NCI-H2081 treated with DMSO at 0.1 percent for 48 hours (cell line): ENCODE results near the gene CDC42BPA.

ENCODE experiments used
- DNase-seq: peaks from one replicate; lab custom pipeline; 2025; lab: John Stamatoyannopoulos, UW

CDC42BPA gene

DNA sequence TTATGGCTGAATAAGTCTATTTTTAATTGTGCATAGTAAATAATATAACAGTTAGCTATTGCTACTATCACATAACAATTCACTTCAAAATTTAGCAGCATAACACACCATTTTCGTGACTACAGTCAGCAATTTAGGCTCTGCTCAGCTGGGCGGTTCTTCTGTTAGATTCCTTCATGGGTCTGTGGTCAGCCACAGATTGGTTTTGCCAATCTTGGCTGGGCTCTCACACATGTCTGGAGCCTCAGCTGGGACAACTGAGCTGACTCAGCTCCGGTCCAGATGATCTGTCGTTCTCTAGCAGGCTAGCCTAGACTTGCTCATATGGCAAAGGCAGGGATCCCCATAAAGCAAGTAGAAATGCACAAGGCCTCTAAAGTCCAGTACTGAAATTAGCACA lies 15.1 kb upstream of the CDC42BPA start:
- no peak for DNase-seq

DNA sequence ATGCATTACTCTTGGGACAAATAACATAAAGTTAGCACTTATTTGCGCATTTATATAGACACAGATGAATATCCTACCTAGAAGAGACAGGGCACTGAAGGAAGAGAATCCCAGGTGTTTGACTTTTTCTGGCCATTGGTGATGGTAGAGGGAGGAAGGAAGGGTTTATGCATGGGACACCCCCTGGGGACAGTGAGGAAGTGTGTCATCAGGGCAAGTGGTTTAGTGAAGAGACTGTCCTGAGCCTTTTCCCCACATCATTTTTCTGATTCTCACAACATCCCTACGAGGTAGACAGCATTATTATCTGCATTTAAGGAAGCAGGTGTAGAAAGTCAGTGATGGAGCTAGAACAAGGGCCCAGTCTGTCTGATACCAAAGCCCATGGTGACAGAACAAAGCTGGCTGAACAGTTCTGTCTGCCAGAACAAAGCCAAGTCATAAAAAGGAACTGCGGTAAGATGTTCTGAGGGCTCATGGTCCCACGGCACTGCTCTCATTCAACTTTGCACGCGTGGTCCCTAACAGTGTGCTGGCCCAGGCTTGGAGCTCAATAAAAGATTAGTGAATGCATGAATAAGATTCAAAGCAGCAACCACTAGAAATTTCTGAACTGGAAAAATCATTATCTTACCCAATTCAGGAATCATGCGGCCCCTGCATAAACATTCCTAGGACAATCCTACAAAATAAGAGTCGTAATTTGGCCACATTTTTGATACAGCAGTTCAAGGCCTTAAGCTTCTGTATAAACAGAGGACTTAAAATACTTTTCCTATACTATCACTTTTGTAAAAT lies 12.2 kb upstream of the CDC42BPA start:
- DNase-seq, result no peak

DNA sequence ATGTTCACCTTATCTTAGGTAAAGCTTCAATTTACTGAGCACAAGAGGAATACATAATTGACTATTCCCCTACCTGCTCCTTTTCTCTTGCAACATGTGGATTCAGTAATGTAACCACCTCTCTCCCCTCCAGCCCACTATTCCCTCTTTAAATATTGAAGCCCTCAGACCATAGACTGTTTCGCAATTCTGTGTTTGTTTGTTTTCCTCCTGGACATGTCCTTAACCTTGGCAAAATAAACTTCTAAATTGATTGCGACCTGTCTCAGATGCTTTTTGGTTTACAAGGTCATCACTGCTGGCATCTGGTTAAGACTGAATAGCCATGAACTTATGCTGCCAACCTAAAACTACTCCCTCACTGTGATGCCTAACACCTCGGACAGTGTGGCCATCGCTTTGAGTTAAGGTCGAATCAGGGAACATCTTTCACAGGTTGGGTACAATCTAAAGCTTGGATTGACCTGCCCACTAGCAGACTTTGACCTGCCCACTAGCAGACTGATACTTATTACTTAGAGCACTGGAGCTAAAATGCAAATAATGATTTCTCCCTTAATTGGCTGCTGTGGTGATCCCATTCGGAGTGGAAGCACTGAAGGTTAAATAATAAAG lies 10.2 kb upstream of the CDC42BPA start:
- DNase-seq, result no peak

DNA sequence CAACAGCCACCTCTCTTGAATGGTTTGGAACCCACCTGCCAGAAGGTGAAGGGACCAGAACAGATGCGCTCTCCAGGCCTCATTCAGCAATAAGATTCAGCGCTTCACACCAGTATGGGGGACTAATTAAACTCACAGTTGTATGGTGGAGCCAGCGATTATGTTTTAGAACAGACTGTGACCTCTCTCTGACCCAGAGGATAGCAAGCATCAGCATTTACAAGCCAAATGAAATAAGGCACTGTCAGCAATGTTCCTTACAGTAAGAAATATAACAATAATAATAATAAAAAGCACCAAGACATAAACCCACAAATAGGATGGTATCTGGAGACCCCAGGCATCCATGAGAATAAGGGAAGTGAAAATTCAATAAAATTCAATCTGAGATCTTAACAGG lies 6.9 kb upstream of the CDC42BPA start:
- no peak for DNase-seq

DNA sequence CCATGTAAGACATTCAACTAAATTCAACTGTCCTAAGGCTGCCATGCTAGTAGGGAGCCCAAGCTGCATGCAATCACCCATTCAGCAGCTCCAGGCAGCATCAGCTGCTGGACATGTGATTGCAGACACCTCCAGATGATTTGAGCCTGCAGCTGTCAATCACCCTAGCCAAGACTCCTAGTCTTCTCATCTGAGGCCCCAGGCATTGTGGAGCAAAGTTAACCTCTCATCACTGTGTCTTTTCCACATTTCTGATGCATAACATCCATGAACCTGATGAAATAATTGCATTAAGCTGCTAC lies 5.6 kb upstream of the CDC42BPA start:
- DNase-seq, result no peak

DNA sequence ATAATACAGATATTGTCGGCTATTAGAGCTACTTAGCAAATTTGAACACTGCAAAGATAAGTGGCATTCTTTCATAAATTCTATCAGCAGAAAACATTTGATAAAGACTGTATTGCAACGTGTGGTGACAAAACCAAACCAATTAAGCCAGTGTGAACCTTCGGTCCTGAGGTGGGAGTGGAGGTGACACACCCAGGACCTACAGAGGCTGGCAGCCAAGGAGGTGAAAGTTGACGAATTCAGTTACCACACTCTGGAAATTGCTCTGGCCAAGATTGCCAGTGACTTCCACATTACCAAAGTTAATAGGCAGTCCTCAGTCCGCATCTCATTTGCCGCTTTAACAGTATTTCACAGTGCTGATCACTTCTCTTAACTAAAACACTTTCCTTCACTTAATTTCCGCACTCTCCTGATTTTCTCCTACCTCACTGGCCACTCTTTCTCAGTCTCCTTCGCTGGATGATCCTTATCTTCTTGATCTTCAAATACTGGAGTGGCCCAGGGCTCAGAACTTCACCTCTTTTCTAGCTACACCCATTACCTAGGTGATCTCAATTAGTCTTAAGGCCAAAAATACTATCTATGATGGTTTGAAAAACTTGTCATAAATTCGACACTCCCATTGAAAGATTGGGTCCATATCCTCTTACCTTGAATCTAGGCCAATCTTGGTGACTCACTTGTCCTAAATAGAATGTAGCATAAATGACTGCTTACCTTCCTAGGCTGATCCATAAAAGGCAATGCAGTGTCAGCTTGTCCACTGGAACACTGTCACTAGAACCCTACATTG lies 5.1 kb upstream of the CDC42BPA start:
- no peak for DNase-seq

DNA sequence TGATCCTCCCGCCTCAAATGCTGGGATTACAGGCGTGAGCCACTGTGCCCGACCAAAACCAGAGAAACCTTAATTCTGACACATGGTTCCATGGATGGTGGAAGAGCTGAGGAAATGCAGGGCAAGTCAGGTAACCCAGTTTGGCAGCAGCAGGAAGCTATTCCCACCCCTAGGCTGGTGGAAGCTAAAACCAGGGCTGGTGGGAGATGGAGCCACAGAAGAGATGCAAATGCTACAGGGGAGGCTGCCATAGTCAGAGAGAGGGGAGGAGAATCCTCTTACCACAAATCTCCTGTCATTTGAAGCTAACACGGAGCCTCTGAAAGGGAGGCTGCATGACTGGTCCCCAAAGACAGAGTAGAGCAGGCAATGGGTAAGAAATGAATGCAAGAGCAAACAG lies 4.1 kb upstream of the CDC42BPA start:
- no peak for DNase-seq

DNA sequence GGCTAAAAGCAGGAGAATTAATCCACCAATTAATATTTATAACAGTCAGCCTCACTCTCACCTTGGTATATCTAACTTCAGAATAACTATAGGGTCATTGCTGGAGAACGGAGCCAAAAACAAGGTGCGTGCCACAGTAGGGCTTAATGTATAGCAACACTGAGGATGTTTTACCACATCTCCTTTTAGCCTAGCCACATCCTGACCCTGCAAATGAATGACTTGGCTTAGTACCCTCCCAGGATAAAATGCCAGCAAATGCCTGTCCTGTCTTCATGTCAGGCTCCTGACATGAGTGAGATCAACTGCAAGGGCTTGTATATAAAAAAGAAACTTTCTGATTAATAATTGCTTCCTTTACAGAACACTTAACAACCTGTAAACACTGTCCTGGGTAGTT lies 2.7 kb upstream of the CDC42BPA start:
- no peak for DNase-seq

DNA sequence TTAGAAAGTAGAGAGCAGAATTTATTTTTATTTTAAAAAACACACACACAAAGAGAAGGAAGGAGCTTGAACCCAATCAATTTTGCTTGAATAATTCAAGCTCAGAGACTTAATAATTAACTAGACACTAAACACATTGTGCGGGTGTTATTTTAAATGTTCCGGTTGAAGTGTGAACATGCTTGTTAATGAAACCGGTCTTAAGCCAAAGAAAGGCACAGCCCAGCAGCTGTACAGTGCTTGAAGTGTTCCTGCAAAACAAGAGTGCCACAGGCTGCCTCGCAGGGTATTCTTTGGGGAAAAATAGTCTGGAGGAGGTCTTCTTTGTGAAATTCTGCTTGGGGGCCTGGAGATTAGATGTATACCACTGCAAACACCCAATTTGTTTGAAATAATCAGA lies 2.2 kb upstream of the CDC42BPA start:
- DNase-seq, result no peak

DNA sequence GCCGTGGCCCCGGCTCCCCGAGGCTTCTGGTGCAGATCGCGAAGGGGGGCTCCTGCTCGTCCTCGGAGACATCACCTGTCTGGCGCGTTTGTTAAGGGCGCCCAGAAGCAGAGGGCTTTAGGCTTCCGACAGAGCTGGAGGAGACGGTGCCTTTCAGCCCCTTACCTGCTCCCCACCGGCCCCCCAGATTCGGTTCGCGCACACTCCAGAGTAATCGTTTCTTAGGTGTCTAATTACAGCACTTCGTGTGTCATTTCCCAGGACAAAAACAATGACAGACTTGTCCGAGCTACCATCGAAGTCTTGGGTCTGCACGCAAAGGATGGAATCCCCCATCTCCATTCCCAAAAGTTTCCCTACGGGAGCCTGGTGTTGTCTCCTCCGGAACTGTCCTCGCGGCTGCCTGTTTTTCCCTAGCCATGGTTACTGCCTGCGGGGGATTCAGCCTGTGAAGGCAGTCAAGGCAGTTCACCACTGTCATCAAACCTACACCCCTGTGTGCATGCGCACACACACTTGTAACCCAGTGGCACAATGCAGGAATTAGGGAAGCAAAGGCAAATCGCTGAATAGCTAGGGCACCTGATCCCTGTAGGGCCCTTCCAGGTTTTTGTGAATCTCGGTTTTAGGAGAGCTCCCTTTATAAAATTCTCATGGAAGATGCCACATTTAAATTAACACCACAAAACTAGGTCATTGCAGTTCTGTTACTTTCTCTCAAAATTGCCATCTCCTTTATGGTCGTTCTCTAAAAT lies 738 bp upstream of the CDC42BPA start:
- no peak for DNase-seq

DNA sequence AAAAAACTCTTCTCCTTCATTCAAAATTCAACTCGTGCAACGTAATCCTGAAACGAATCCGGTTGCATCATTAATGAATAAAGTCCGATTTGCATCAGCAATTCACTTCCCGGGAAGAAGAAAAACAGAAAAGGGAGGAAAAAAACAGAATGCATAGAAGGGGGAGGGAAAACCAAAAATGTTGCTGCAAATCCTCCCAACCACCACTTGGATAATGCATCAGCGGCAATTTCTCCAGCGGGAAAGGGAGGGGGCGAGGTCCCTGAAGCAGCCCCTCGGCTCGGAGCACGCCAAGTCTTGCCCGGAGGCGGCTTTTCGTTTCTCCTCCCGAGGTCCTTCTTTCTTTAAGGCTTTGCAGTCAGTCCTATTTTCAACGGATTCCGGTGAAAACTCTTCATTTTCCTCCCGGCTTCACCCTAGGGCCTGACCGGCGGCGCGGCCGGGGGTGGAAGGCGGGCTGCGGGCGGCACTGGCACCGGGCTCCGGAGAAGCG lies 723 bp downstream of the CDC42BPA start:
- DNase-seq, result peak; percentile 18

DNA sequence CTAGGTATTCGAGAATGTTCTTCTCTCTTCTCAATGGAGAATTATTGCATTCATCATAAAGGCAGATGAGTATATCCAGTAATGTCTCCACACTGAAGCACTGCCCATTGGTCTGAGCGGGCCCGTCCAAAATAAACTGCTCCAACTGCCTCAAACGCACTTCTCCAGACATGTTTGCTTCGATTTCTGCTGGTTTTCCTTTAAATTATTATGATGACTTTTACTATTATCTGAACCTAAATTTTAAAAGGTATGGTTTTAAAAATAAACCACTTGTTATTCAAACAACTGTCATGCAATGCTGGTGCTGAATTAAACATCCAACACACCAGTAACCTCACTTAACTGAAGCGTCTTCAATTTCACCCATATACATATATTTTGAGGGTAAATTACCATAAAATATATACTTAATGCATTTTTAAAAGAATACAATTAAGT lies 1.3 kb downstream of the CDC42BPA start:
- no peak for DNase-seq

DNA sequence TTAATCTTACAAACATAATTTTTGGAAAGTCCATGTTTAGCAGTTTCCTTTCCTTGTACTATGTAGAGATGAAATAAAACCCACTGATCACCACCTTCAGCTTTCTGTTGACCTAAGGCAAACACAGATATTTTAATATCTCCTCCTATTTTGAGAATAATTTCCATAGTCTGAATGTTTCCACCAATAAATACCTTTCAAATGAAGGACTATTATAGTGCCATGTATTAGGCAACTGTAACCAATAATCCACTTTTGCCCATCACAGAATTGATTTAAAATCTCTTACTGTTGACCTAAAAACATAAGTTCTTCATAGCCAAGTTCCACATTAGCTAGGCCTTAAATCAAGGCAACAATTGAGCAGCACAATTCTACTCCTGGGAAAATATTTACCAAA lies 1.8 kb downstream of the CDC42BPA start:
- no peak for DNase-seq

DNA sequence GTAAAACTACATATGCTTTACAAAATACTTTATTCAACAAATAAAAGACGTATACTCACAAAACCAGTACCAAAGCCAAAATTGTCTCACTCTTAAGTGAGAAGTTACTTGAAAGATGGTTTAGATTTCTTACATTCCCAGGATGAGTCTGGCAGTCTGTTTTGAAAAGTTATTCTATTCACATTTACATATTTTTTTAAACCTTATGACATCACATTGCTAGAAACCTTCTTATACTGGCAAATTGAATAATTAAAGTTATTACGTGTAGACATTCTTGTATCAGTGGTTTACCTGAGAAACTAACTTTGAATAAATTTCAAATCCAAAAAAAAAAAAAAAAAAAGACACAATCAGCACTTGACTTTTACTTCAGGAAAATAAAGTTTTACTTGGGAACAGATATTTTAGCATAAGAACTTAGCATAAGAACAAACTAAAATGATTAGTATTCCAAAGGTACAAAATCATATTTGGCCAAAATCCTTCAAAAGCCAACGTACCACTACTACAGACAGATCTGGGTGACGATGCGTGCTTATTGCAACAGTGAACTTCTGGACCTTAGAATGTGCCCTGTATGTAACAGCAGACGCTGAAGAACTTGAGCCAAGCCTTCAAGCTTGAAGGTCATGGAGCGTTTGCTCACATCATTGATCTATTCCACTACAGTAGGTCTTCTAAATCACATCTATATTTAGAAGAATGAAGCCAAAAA lies 2.5 kb downstream of the CDC42BPA start:
- DNase-seq, result no peak

DNA sequence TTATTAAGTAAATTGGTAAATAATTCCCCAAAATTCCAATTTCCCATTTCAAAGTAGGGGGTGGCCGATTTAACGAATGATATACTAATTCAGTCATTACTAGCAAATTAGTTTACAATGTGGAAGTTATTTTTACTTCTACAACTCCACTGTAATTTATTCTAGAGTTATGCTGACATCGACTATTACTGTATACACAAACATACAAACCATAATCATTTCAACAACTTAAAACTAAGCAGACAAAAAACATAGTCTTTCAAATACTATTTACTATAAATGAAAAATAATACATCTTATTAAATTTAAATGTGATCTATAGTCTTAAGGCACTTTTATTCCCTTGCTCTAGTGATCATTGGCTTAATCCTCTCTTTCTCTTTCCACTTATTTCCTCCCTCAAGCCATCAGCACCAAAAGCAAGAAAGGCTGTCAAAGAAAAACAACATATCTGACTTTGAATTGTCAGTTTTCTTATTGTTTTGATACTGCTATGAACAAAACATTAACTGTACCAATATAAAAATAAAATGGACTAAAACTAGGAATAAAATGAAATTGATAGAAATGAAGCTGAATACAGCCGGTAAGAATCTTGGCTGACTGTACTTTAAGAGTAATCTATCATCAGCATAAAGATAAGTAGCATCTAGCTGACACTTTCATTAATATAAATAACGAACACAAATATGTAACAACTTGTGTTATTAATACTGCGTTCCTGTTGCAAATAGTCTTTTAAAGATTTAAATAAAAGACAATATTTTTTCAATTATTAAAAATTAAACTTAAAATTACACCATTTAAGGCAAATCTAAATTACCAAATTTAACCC lies 4.1 kb downstream of the CDC42BPA start:
- DNase-seq, result no peak

DNA sequence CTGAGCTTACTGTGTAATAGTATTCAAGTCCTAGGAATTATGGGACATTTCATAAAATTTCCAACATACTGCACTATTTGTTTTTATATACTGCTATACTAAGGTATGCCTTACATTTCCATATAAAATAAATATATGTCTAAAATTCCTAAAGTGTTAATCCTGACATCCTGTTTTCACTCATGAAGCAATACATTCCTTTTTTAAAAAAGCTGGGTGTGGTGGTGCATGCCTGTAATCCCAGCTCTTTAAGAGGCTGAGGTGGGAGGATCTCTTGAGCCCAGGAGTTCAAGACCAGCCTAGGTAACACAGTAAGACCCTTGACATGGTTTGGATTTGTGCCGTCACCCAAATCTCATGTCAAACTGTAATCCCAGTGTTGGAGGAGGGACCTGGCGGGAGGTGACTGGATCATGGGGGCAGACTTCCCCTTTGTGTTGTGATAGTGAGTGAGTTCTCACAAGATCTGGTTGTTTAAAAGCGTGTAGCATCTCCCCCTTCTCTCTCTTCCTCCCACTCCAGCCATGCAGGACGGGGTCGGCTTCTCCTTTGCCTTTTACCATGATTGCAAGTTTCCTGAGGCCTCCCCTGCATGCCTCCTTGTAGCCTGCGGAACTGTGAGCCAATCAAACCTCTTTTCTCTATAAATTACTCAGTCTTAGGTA lies 5.8 kb downstream of the CDC42BPA start:
- no peak for DNase-seq

DNA sequence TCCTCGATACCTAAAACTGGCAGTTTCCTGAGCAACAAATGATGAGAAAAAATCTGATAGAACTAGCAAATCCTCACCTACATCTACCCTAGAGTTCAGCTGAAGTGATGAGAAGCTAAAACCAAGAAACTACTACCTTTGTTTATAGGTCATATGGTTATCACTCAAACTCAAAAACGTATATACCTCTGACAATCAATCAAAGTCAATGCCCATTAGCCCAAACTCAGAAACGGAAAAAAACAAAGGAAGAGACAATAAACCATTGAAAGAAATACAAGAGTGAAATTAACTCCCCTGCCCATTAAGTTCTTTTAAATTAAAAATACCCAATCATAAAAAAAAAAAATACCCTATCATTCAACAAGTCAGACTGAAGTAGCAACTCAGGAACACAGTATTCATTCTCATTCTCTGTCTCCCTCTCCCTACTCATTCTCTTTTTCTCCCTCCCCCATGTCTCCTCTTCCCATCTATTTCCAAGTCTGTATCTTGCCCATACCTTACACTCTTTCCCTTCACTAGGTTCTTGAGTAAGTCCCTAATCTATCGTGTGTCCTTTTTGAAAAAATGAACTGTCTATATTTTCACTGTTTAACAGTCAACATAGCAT lies 6.8 kb downstream of the CDC42BPA start:
- DNase-seq, result no peak

DNA sequence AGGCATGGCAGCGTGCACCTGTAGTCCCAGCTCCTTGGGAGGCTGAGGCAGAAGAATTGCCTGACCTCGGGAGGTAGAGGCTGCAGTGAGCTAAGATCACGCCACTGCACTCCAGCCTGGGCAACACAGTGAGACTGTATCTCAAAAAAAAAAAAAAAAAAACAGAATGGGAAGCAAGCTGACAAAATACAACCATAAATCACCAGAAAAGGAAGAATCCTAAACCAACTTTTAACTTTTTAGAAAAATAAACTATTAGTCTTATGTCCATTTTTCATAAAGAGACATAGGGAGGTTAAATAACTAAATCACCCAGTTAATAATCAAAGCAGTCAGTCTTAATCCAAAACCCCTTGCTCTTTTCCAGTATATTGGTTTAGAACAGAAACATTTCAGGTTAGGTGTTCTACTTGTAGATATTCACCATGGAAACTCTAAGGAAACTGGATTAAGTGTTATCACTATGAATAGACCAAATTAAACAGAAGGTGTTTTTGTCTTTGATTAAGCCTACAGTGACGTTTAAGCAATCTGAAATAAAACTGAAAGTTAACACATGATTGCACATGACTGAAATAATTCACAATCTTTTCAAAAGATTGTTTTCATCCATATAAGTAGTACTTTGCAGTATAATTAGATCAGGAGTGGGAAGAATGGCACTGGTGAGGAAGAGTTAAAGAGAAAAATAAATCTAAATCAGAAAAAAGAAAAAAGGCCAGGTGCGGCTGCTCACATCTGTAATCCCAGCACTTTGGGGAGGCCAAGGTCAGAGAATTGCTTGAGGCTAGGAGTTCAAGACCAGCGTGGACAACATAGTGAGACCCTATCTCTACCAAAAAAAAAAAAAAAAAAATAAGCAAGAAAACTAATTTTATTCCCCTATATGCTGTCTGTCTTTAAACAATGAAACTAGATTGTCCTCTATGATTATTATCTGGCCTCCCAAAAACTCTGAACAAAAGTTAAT lies 9.6 kb downstream of the CDC42BPA start:
- no peak for DNase-seq

DNA sequence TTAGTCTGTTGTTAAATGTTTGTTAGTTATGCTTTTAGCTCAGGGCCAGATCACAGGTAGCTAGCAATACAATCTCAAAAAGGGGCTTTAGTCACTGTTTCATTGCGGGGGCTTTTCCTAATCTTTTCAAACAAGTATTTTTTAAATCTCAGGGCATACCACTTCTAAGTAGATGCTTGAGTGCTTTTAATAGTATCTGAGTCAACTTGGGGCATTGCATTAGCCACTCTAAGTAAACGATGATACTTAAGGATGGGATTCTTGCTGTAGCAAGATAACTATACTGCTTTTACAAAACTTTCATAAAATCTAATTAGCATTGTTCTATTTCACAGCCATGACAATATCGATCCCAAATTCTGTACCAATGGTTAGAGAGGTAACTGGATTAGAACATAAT lies 11.6 kb downstream of the CDC42BPA start:
- DNase-seq, result no peak
